HG02981 (cell line): ENCODE results near the gene CSH1.
"Not testable (repeated sequence)": the region's sequence is repeated elsewhere in the genome, so short reads cannot be mapped to it uniquely, and the experiment has no call there.

ENCODE experiments used
- ATAC-seq: cut with Tn5 transposase; IDR thresholded peaks from one replicate; pipeline ENCODE4 v1.9.1; 2021; ENCODE audit warnings: mild to moderate bottlenecking, moderate library complexity; ENCODE audit not compliant: unreplicated experiment

CSH1 gene

DNA sequence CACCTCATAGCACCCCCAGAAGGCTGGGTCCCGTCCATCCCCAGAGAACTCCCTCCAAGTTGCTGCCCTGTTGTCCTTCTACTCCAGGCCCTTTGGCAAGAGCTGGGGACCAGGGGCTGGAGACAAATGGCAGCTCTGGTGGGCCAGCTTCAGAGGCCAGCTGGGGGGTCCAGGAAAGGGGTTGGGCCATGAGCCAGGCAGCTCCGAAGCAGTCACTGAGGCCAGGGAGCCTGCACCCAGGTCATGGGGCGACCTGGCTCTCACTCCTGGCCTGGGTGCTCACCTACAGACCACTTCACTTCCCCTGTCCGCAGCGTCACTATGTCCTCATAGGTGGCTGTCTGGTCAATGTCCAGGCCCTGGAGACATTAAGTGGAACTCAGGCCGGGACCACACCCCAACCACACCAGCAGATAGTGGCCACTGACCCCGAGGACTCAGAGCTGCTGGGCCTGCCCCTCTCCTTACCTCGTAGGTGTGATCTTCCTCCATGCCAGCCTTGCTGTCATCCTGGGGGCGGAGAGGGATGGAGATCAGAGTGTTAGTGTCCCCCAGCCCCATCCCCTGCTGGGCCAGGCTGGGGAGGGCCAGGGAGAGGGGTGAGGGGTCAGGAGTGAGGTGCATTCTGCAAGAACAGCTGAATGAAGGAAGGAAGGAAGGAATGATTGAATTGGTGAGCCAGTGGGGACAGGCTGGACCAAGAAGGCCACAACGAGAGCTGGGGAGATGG, 32.8 kb upstream of the CSH1 start:
- ATAC-seq: no peak

DNA sequence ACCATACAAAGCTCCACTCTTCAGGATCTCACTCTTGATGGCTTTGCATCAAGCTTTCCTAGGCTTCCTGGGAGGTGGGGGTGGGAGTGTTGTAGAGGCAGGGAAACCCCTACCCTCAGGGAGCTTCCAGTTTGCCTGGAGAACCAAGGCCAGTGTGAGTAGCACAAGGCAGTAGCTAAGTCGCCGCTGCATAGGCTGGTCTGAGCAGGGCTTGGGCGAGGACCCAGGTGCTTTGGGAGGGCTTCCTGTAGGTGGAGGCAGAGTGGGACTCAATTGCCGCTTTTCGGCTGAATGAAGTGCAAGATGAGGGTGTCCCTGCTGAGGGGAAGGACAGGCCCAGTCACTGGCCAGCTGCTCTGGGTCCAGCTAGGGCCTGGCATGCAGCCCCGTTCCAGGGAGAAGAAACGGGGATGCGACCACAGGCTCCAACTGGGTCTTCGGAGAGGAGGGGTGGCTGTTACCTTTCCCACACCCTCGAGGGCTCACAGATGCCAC, 31.8 kb upstream of the CSH1 start:
- ATAC-seq: no peak

DNA sequence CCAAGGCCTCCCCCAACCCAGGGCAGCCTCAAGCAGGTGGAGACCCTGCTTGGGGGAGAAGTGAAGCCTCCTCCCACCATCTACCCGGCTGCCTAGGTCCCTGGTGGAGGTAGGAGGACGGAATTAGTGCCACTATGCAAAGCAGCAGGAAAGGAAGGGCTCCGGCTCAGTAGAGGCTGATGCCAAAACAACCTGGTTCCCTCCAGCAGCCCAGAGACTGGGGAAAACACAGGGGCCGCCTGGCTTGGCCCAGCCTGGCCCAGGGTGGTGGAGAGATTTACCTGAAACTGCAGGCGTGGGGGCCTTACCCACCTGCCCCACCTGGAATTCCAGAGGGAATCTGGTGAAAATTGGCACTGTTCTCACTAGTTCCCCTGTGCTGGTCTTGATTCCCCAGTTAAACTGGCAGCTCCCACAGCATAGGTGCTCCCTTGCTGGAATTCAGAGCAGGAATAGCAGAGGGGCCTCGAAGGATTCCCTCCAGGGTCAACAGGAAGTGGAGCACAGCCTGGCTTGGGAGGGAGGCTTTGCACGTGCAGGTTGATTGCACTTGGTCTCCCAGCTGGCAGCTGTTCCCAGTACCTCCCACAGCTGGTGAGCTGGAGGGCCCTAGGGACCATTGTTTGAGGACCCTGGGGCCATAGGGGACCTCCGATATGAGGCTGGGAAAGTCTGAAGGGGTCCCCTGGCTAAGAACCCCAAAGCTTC, 31.2 kb upstream of the CSH1 start:
- ATAC-seq: no peak

DNA sequence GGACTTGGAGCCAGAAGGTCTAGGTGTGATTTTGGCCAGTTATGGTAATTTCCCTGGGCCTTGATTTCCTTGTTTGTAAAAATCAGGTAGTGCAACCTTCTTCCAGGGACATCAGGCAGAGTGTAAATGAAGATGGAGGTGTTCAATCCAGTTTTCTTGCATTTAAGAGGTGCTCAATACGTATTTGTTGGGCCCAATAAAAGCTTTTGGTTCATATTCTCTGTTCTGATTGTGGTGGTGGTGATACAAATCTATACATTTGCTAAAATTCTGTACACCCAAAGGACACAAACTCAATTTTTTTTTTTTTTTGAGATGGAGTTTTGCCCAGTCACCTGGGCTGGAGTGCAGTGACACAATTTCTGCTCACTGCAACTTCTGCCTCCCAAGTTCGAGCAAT, 29.8 kb upstream of the CSH1 start:
- ATAC-seq: no peak

DNA sequence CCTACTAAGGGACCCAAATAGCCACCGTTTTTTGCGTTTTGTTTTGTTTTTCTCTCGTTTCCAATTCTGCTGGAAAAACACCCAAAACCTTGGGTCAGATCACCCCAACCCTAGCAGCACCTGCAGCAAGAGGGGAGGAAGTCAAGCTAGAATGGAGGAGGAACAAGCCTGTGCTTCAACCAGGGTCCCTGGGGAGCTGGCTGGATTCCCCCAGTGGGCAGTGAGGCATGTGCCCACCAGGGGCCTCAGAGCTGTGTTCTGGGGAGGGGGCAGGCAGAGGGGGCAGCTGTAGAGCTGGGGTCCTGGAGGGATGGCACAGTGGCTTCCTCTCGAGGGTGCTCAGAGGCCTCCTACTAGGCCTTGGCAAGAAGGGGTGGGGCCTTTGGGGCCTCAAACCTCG, 29.2 kb upstream of the CSH1 start:
- no peak for ATAC-seq

DNA sequence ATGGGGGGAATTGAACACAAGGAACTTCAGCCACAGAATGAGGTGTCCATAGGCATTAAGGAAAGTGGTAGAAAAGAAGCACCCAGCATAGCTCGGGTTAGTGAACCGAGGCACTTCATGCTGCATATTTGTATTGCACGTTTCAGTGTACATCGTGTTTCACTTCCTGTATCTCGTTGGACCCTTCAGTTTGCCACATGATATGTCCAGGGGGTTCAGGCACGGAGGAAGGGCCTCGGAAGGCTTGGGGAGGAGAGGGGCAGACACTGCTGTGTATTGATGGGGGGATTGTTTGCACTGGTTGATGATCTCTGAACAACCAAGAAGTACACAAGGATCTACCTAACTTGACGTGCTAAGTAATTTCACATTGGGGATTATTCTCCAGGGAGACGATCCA, 26.0 kb upstream of the CSH1 start:
- ATAC-seq: not testable (repeated sequence)

DNA sequence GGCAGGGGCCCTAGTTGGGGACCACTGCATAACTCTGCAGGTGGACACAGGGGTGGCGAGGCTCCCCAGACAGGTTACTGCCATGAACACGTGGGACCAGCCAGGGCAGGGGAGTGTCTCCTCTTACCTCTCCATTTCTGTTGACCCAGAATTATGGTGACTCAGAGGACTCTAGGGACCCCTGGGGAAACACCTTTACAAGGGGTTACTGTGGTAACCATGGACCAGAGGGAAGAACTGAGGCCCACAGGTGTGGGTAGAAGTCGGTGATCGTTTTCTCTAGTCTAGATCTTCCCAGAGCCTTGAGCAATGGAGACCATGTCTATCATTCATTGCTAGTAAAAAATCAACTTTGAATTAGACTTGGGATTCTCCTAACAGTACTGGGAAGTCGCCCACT, 24.4 kb upstream of the CSH1 start:
- ATAC-seq: not testable (repeated sequence)

DNA sequence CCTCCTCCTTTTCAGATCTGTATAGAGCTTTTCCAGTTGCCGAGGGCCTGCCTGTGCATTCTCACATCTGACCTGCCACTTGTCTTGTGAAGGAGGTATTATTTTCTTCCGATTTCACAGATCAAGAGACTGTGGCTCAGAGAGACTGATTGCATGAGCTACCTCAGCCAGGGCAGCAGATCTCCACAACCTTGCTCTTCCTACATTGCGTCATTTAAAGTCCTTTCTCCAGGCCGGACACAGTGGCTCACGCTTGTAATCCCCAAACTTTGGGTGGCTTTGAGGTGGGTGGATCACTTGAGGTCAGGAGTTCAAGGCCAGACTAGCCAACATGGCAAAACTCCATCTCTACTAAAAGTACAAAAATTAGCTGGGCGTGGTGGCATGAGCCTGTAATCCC, 23.7 kb upstream of the CSH1 start:
- ATAC-seq: not testable (repeated sequence)

DNA sequence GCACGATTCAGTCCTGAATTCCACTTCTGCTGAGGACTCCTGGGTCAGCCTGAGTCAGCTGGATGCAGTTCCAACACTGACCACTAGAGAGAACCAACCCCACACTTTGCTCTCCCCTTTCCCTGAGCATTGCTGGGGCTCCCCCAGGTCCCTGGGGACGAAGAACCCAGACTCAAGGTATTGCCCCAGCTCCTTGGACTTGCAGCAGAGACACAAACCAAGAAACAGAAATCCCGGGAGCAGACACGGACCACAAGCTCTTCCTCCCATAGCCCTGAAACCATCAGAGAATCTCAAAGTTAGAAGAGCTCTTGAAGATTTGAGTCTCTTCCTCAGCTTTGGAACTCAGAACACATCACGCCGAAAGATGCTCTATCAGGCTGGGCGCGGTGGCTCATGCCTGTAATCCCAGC, 22.9 kb upstream of the CSH1 start:
- no peak for ATAC-seq

DNA sequence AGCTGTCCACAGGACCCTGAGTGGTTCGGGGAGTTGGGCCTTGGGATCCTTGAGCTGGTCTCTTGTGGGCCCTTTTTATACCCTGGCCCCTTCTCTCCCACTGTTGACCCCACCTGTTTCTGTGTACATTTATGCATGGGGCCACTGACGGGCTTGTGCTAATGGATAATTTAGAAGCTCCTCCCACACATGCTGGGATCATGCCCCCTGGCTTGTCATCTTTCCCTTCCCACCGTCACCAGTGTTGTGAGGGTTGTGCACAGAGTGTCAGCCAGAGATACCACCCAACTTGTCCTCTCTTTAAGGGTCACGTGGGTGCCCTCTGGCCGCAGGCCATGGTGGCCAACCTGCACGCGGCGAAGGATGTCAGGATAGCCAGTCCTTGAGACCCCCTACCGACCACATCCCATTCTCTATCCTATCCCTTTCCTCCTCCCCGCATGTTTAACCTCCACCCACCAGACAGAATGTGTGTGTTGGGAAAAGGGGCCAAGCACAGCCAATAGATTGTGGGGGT, 22.5 kb upstream of the CSH1 start, which contains the start of gene GH1:
Gene GH1, minus strand, starts transcription at position 51 of the 517 bp plus-strand sequence. CDS start 63 bp downstream, outside the sequence.
- not testable (repeated sequence) for ATAC-seq

DNA sequence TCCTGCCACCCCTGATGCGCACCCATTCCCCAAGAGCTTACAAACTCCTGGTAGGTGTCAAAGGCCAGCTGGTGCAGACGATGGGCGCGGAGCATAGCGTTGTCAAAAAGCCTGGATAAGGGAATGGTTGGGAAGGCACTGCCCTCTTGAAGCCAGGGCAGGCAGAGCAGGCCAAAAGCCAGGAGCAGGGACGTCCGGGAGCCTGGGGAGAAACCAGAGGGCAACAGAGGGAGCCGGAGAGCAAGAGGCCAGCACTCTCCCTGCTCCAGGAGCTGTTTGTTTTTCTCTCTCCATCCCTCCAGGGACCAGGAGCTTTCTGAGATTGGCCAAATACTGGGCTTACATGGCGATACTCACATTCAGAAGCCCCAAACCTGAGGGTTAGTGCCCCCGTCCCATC, 21.9 kb upstream of the CSH1 start:
- ATAC-seq: no peak

DNA sequence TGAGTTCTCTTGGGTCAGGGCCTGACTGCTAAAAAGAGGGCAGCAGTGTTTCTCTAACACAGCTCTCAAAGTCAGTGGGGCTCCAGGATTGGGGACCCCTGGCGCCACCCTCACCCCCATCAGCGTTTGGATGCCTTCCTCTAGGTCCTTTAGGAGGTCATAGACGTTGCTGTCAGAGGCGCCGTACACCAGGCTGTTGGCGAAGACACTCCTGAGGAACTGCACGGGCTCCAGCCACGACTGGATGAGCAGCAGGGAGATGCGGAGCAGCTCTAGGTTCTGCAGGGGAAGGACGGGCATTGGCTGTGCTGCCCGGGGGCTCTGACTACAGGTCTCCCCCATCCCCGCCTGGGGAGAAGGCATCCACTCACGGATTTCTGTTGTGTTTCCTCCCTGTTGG, 21.3 kb upstream of the CSH1 start:
- ATAC-seq: no peak

DNA sequence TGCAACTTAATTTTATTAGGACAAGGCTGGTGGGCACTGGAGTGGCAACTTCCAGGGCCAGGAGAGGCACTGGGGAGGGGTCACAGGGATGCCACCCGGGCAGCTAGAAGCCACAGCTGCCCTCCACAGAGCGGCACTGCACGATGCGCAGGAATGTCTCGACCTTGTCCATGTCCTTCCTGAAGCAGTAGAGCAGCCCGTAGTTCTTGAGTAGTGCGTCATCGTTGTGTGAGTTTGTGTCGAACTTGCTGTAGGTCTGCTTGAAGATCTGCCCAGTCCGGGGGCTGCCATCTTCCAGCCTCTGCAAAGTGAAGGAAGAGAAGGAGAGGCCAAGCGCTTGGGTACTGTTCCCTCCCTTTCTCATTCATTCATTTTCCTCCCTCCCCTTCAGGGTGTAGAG, 20.8 kb upstream of the CSH1 start:
- ATAC-seq: not testable (repeated sequence)

DNA sequence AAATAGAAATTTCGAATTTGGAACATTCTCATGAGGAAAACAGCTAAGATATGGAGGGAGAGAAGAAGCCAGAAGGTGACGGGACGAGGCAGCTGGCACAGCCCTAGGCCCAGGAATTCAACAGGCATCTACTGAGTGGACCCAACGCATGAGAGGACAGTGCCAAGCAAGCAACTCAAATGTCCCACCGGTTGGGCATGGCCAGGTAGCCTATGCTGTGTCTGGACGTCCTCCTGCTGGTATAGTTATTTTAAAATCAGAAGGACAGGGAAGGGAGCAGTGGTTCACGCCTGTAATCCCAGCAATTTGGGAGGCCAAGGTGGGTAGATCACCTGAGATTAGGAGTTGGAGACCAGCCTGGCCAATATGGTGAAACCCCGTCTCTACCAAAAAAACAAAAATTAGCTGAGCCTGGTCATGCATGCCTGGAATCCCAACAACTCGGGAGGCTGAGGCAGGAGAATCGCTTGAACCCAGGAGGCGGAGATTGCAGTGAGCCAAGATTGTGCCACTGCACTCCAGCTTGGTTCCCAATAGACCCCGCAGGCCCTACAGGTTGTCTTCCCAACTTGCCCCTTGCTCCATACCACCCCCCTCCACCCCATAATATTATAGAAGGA, 20.3 kb upstream of the CSH1 start:
- no peak for ATAC-seq

DNA sequence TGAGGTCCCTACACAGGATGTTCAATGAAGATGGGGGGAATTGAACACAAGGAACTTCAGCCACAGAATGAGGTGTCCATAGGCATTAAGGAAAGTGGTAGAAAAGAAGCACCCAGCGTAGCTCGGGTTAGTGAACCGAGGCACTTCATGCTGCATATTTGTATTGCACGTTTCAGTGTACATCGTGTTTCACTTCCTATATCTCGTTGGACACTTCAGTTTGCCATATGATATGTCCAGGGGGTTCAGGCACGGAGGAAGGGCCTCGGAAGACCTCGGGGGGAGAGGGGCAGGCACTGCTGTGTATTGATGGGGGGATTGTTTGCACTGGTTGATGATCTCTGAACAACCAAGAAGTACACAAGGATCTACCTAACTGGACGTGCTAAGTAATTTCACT, 19.4 kb upstream of the CSH1 start:
- ATAC-seq: not testable (repeated sequence)

DNA sequence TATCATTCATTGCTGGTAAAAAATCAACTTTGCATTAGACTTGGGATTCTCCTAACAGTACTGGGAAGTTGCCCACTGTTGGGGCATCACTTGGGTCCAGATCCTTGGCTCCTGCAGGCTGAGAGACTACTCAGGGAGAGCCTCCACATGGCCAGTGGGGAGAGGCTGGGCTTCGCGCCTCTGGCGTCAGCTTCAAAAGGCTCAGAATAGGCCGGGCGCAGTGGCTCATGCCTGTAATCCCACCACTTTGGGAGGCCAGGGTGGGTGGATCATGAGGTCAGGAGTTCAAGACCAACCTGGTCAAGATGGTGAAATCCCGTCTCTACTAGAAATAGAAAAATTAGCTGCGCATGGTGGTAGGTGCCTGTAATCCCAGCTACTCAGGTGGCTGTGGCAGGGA, 18.1 kb upstream of the CSH1 start:
- ATAC-seq: no peak

DNA sequence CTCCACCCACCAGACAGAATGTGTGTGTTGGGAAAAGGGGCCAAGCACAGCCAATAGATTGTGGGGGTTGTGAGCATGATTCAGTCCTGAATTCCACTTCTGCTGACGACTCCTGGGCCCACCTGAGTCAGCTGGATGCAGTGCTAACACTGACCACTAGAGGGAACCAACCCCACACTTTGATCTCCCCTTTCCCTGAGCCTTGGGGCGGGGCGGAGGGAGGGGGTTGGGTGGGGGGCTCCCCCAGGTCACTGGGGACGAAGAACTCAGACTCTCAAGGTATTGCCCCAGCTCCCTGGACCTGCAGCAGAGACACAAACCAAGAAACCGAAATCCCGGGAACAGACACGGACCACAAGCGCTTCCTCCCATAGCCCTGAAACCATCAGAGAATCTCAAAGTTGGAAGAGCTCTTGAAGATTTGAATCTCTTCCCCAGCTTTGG, 15.3 kb upstream of the CSH1 start:
- ATAC-seq: no peak

DNA sequence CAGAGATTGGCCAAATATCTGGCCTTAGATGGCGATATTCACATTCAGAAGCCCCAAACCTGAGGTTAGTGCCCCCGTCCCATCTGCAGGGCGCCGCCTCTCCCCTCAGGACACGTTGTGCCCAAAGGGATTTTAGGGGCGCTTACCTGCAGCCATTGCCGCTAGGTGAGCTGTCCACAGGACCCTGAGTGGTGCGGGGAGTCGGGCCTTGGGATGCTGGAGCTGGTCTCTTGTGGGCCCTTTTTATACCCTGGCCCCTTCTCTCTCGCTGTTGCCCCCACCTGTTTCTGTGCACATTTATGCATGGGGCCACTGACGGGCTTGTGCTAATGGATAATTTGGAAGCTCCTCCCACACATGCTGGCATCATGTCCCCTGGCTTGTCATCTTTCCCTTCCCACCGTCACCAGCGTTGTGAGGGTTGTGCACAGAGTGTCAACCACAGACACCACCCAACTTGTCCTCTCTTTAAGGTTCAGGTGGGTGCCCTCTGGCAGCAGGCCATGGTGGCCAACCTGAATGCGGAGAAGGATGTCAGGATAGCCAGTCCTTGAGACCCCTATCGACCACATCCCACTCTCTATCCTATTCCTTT, 14.8 kb upstream of the CSH1 start, which contains the start of gene CSHL1:
Gene CSHL1, minus strand, starts transcription at position 218 of the 595 bp plus-strand sequence. Its CDS starts 62 bp downstream, at position 156.
- ATAC-seq: no peak

DNA sequence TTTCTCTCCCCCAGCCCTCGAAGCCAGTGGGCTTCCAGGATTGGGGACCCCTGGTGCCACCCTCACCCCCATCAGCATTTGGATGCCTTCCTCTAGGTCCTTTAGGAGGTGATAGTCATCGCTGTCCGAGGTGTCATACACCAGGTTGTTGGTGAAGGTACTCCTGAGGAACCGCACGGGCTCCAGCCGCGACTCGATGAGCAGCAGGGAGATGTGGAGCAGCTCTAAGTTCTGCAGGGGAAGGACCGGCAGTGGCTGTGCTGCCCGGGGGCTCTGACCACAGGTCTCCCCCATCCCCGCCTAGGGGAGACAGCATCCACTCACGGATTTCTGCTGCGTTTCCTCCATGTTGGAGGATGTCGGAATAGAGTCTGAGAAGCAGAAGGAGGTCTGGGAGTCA, 13.7 kb upstream of the CSH1 start:
- ATAC-seq: no peak

DNA sequence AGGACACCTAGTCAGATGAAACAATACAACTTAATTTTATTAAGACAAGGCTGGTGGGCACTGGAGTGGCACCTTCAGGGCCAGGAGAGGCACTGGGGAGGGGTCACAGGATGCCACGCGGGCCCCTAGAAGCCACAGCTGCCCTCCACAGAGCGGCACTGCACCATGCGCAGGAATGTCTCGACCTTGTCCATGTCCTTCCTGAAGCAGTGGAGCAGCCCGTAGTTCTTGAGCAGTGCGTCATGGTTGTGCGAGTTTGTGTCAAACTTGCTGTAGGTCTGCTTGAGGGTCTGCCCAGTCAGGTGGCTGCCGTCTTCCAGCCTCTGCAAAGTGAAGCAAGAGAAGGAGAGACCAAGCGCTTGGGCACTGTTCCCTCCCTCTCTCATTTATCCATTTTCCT, 13.2 kb upstream of the CSH1 start:
- ATAC-seq: not testable (repeated sequence)
